ENCODE results near the gene GFOD1.

GFOD1 gene

DNA sequence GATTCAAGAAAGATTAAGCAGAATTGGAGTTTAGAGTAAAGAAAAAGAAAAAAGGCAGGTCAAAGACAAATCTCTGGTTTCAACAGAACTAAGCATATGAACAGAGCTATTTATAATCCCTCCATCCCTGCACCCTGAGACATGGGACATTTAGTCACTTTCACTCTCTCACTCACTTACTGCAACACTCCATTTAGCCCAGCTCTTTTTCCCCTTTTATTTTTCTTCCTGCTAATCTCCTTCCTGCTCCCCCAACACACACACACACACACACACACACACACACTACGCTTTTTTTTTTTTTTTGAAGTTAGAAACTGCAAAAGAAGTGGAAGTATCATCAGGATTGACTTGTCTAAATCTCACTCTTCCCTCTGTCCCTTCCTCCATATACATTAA lies 113.9 kb downstream of the GFOD1 start:
- TF ChIP-seq CTCF (IDR thresholded peaks at IDR 0.05; ENCODE audit: borderline replicate concordance, insufficient read depth, low read depth, low read length): no peak
- no peak overlapping the region for H3K4me3 ChIP-seq (ENCODE audit: low read depth, low read length)

GRCh38 chr6:13372688-13373487 lies 114.5 kb downstream of the GFOD1 start:
- H3K4me3 ChIP-seq (ENCODE audit: low read depth, low read length): no peak overlapping the region
- no peak for TF ChIP-seq CTCF (IDR thresholded peaks at IDR 0.05; ENCODE audit: borderline replicate concordance, insufficient read depth, low read depth, low read length)

- TF ChIP-seq CTCF (IDR thresholded peaks at IDR 0.05; ENCODE audit: borderline replicate concordance, insufficient read depth, low read depth, low read length): no peak
- H3K4me3 ChIP-seq (ENCODE audit: low read depth, low read length): no peak overlapping the region
These were observed 115.3 kb downstream of the GFOD1 start for GRCh38 chr6:13372076-13372475.

DNA sequence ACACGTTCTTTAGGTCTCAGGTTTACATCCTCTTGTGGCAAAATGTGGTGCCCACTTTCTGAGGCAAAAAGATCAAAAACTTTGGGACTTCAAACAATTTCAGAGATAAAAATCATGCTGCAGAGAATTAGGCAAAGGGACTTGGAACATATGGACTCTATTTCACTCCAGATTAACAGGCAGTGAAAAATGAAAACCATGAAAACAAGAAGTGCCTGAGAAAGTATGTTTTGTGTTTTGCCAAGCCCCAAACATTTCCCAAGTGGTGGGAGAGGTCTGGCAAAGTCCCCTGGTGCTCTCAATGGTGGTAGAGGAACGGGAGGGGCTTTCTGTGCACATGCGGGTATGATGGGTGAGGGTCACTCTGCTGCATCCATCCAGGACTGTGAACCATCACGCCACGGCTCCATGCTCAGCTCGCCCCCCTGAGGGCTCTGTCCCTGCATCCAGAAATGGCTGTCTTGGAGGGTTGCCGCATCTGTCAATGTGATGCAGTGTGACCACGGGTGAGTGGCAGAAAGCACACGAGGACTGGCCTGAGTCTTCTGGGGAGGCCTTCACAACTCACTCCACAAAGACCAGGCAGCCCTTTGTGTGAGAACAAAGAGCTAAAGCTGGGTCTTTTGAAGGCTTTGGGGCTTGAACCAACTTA lies 115.9 kb downstream of the GFOD1 start:
- no peak for TF ChIP-seq CTCF (IDR thresholded peaks at IDR 0.05; ENCODE audit: borderline replicate concordance, insufficient read depth, low read depth, low read length)
- no peak overlapping the region for H3K4me3 ChIP-seq (ENCODE audit: low read depth, low read length)

DNA sequence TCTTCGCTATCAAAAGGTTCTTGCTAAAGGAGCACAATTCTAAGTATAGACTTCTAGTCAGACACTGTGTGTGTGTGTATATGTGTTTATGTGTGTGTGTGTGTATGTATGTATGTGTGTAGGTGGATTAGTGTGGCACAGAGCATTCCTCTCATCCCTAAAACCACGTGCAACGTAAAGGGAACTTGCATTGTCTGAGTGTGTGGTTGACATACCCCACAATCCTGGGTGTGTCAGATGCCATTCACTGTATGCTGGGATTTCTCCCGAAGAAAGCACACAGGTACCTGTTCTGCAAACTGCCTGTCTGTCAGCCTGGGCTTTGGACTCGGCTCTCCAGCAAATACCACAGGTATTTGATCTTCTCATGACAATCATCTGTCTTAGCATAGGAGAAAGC lies 116.8 kb downstream of the GFOD1 start:
- H3K4me3 ChIP-seq (ENCODE audit: low read depth, low read length): no peak overlapping the region
- TF ChIP-seq CTCF (IDR thresholded peaks at IDR 0.05; ENCODE audit: borderline replicate concordance, insufficient read depth, low read depth, low read length): no peak

DNA sequence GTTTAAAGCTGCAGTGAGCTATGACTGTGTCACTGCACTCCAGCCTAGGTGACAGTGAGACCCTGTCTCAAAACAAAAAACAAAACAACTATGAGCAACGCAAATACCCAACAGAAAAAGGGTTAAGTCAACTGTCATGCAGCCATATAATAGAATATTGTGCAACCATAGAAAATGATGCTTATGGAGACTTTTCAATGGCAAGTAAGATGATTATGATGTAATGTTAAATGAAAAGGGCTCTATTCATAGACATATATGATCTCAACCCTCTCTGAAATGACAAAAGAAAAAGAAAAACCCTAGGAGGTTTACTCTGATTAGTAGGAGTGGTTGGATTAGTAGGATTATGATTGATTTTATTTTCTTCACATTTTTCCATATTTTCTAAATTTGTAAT lies 117.8 kb downstream of the GFOD1 start:
- TF ChIP-seq CTCF (IDR thresholded peaks at IDR 0.05; ENCODE audit: borderline replicate concordance, insufficient read depth, low read depth, low read length): no peak

GRCh38 chr6:13368731-13369115 lies 118.7 kb downstream of the GFOD1 start:
- H3K4me3 ChIP-seq (ENCODE audit: low read depth, low read length): no peak overlapping the region
- TF ChIP-seq CTCF (IDR thresholded peaks at IDR 0.05; ENCODE audit: borderline replicate concordance, insufficient read depth, low read depth, low read length): no peak

More for the DNA sequence above, 117.8 kb downstream of the GFOD1 start:
- no peak overlapping the region for H3K4me3 ChIP-seq (ENCODE audit: low read depth, low read length)

All from GM12875 (cell line).